ENCODE data around the gene CIB2.

DNA sequence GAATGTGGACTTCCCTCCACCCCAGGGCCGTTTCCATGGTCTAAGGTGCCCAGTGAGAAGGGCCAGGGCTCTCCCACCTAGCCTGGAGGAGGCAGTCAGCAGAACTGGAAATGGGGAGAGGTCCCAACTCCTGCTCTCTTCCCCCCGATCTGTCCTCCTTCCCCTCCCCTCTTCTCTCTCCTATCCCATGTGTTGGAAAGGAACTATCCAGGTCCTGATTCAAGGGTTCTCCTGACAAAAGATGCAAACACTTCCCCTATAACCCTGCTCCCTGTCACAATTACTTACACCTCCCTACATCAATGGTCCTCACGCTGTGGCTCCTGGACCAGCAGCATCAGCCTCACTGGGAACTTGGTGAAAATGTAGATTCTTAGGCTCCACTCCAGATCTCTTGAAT, 6.0 kb downstream of the CIB2 start:
- TF ChIP-seq, protein P1, sequence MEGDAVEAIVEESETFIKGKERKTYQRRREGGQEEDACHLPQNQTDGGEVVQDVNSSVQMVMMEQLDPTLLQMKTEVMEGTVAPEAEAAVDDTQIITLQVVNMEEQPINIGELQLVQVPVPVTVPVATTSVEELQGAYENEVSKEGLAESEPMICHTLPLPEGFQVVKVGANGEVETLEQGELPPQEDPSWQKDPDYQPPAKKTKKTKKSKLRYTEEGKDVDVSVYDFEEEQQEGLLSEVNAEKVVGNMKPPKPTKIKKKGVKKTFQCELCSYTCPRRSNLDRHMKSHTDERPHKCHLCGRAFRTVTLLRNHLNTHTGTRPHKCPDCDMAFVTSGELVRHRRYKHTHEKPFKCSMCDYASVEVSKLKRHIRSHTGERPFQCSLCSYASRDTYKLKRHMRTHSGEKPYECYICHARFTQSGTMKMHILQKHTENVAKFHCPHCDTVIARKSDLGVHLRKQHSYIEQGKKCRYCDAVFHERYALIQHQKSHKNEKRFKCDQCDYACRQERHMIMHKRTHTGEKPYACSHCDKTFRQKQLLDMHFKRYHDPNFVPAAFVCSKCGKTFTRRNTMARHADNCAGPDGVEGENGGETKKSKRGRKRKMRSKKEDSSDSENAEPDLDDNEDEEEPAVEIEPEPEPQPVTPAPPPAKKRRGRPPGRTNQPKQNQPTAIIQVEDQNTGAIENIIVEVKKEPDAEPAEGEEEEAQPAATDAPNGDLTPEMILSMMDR (tag by site-specific recombination; IDR thresholded peaks at IDR 0.05): no peak
- TF ChIP-seq YY1 (tag by site-specific recombination; IDR thresholded peaks at IDR 0.05) (no peak), ZNF701 (tag by site-specific recombination; IDR thresholded peaks at IDR 0.05) (no peak), ZNF121 (tag by site-specific recombination; IDR thresholded peaks at IDR 0.05) (no peak), ZNF660 (tag by site-specific recombination; IDR thresholded peaks at IDR 0.05) (no peak), ZBTB49 (tag by site-specific recombination; IDR thresholded peaks at IDR 0.05; ENCODE audit: low read depth) (no peak), KLF8 (tag by site-specific recombination; IDR thresholded peaks at IDR 0.05) (no peak), ZNF10 (tag by site-specific recombination; IDR thresholded peaks at IDR 0.05) (no peak), ZNF18 (tag by site-specific recombination; IDR thresholded peaks at IDR 0.05) (no peak), ZNF221 (tag by site-specific recombination; IDR thresholded peaks at IDR 0.05; ENCODE audit: borderline replicate concordance) (no peak), ZNF639 (tag by site-specific recombination; IDR thresholded peaks at IDR 0.05) (no peak), SETDB1 (IDR thresholded peaks at IDR 0.05; ENCODE audit: insufficient read length, low read length) (no peak), KLF16 (tag by site-specific recombination; IDR thresholded peaks at IDR 0.05) (no peak), ZBTB26 (tag by site-specific recombination; optimal IDR thresholded peaks at IDR 0.05) (no peak)
